Measurements from ENCODE around the gene PPM1F. TPM values are rescaled to one million over a fixed set of nuclear protein-coding genes. Genes with fewer than 3 reads are reported as not detected.
A peak's percentile ranks its signal among the peaks of the same experiment; 100 is the strongest.

PPM1F gene
- total RNA-seq, 1 donor from 2014 or later: 30.3 TPM

GRCh38 chr22:21975854-21976345 is 23.3 kb upstream of the PPM1F start:
- no peak for DNase-seq (ENCODE audit: low read depth)

- DNase-seq (ENCODE audit: low read depth): no peak
Measured at GRCh38 chr22:21975273-21975672, 22.6 kb upstream of the PPM1F start.

DNA sequence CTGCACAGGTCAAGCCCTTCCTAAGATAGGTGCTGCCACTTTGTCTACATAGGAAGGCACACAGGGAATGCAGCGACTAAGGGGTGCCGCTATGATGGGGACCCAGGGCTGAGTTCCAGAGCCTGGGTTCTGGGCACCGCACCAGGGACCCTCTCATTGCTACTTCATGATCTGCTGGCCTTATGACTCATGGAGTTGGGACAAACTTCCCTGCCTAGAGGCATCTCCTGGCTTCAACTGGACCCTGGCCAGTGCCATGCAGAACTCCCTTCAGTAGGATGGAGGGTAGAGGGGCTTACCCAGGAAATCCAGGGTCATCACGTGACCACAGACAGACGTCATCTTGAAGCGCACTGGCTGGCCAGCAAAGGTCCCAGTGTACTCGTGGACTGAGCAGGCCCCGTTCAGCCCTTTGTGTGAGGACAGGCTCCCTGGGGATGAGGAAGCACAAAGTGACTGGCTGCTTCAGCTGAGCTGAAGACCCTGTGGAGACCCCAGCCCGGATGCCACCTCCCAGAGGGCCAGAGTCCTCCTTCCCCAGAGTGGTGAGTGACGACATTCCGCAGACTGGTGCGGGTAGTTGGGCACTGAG is 21.5 kb upstream of the PPM1F start:
- DNase-seq (ENCODE audit: low read depth): no peak

GRCh38 chr22:21972806-21973205 is 20.2 kb upstream of the PPM1F start:
- no peak for DNase-seq (ENCODE audit: low read depth)

DNA sequence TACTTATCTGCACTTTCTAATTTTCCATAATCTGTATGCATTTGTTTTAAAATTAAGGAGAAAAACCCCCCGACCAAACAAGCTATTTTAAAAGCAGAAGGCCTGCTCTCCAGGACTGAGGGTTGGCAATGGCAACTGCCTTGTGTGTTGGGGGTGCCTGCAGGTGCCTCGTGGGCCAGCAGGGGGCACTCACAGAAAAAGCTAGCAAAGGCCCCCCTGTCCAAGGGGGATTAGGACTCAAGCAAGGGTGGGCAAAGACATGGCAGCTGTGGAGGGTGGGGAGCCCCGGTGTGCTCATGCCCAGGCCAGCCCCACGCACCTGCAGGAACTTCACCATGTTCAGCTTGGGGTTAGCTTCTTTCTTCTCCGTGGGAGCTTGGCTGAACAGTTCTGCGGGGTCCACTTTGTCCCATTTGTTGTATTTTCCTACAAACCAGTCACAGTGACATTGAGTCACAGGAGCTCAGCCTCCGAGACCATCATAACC is 19.7 kb upstream of the PPM1F start:
- DNase-seq (ENCODE audit: low read depth): no peak

GRCh38 chr22:21971858-21972275 is 19.2 kb upstream of the PPM1F start:
- DNase-seq (ENCODE audit: low read depth): no peak

DNA sequence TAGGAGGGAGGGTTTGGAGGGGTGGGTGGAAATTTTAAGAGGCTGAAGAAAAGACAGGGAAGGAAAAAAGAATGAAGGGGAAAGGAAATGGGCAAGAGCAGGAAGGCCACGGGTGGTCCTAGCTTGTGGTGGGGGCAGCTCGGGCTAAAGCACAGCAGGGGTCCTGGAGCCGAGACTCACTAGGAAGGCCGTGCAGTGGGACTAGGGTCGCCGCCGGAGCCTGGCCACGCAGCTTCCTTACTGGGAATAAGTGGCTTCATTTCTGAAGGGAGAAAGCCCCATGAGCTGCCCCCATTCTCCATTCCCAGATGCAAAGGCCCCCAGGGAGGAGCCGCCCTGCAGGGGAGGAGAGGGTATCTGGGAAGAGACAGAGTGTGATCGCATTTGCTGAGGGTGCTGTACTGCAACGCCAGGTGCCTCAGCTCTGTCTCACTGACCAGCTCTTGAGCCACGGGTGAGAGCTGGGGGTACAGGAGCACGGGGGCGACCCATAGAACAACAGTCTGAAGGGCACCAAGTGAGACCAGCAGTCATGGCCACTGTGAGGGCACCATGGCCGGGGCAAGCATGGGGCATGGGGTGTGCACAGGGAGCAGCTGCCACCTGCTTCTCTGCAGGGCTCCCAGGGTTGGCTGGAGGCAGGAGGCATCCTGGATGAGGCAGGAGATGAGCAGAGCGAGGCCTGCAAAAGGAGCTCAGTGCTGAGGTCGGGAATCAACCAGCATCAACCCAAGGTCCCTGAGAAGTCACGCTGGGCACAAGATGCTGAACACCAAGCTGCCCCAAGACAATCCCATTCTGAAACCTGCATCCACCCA is 18.4 kb upstream of the PPM1F start:
- DNase-seq (ENCODE audit: low read depth): no peak

GRCh38 chr22:21970037-21970799 is 17.6 kb upstream of the PPM1F start:
- no peak for DNase-seq (ENCODE audit: low read depth)

- no peak for DNase-seq (ENCODE audit: low read depth)
Measured at GRCh38 chr22:21968452-21969129, 15.9 kb upstream of the PPM1F start.

DNA sequence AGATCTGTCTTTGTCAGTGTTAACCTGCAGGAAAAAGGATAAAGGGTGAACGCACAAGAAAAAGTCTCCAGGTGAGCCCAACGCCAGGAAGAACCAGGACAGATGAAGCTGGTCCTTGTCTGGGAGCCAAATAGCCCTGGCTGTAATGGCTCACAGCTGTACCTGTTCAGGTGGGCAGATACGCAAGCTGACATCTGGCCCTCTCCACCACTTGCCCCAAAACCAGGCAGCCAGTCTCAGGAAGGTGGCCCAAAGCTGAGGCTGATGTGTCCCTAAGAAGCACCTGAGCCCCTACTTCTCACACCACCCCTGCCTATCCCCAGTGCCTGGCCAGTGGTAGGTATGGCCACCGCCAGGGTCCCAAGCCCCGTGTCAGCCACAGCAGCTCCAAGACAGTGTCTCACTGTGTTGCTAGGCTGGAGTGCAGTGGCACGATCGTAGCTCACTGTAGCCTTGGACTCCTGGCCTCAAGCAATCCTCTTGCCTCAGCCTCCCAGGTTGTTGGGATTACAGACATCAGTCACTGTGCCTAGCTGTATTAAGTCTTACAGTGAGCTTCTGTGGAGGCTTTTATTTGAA is 15.1 kb upstream of the PPM1F start:
- no peak for DNase-seq (ENCODE audit: low read depth)

DNA sequence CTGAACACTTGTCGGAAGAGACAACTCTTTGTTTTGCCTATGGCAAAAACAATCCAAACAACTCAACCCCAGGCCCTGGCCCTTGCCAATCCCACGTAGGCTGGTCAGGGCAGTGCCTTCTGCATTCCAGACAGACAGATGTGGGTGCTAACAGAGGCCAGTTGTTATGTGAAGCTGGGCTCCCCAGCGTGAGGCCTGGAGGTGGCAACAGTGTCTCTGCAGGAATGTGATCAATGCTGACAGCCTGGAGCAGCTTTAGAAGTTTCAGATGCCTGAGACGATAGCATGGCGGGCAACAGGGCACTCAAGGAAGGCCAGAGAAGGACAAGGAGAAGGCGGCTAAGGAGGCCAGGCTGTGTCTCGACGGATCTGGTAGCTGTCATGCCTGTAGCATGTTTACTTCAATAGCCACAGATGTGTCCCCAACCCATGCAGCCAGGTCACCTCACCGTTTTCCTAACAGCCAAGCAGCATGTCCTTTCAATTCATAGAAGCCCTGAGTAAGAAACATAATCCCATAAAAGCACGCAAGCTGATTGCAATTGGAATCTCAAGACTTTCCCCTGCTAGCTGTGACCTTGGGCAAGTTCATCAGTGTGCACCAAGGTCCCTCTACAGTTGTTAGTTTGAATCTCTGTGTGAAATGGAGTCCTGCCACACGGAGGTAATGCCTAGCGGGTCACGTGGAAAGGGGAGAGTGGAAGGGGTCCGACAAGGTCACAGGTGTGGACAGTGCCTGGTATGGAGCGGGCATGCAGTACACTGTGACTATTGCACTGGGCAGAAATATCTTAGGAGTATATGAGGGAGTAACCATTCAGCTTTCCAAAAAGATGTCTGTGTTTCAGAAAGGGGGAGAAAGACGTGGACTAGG is 14.2 kb upstream of the PPM1F start:
- no peak for DNase-seq (ENCODE audit: low read depth)

GRCh38 chr22:21965762-21966288 is 13.2 kb upstream of the PPM1F start:
- no peak for DNase-seq (ENCODE audit: low read depth)

DNA sequence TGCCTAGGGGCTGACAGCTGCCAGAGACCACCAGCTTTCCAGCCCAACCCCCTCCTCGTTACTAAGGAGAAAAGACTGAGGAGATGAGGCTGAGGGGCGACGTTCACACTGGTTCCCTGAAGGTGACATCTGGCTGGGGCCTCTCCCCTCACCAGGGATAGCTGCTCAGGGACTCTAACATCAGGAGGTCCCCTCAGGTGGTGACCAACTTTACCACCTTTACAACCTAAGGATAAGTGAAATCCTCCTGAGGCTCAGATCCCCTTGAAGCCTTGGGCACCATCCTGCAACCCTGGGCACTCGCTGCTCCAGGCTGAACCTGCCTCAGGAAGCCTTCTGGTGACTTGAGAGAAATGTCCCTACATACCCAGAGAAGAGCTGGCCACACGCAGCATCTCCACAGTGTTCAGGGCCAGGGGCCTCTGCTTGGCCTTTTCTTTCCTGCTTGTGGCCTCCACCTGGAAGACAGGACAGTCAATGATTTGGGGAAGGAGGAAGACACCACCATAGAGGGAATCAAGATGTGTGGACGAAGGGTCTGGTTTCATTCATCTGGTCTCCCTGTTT is 12.4 kb upstream of the PPM1F start:
- DNase-seq (ENCODE audit: low read depth): no peak

GRCh38 chr22:21964234-21964633 is 11.6 kb upstream of the PPM1F start:
- DNase-seq (ENCODE audit: low read depth): no peak

GRCh38 chr22:21963790-21964211 is 11.2 kb upstream of the PPM1F start:
- no peak for DNase-seq (ENCODE audit: low read depth)

DNA sequence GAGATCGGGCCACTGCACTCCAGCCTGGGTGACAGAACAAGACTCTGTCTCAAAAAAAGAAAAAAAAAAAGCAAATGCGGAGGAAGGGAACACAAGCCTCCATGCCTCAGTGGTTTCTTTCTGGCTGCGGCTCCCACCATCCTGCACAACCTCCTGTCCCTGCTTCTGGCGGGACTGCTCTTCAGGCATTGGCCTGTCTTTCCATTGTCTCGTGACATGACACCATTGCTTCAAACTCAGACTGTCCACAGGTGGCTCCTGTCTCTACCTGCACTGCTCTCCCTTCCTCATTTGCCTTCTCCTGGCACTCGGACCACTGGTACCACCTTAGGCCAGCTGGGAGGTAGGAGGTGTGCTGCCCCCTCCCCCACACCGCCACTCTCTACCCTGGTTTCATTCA is 10.6 kb upstream of the PPM1F start:
- DNase-seq (ENCODE audit: low read depth): no peak

- DNase-seq (ENCODE audit: low read depth): no peak
Measured at GRCh38 chr22:21962655-21962949, 10.0 kb upstream of the PPM1F start.

- DNase-seq (ENCODE audit: low read depth): peak; percentile 50
Measured at GRCh38 chr22:21961886-21962654, 9.4 kb upstream of the PPM1F start.

All from renal cortical epithelial cell (primary cell).